ENCODE measurements around the gene KIF9.

The KIF9 gene

GRCh38 chr3:47238017-47238416 lies 44.6 kb downstream of the KIF9 start:
- H3K79me2 ChIP-seq (ENCODE audit: insufficient read depth, low read length) = no peaks in the 10 kb centered on the region
- H3K9ac ChIP-seq (ENCODE audit: low read depth, low read length, poor library complexity, severe bottlenecking) = no peak overlapping the region
- H3K9me2 ChIP-seq (replicated peaks; ENCODE audit: low read depth, low read length) = no peaks in the 10 kb centered on the region
- no peaks in the 10 kb centered on the region for H3K36me3 ChIP-seq (ENCODE audit: insufficient read depth, low read length)
- no peaks in the 10 kb centered on the region for H3K27me3 ChIP-seq (ENCODE audit: insufficient read depth, low read length, poor library complexity, severe bottlenecking)
- no peak overlapping the region for H3K4me3 ChIP-seq (ENCODE audit: low read length, poor library complexity, severe bottlenecking)
- no peaks in the 10 kb centered on the region for H3K4me1 ChIP-seq (ENCODE audit: insufficient read depth, low read length, poor library complexity, severe bottlenecking)
- no peaks in the 10 kb centered on the region for H4K20me1 ChIP-seq (ENCODE audit: insufficient read depth, low read length, poor library complexity, severe bottlenecking)
- H3K9me3 ChIP-seq (ENCODE audit: insufficient read depth, low read depth, low read length) = no peaks in the 10 kb centered on the region
- no peak overlapping the region for H3K4me2 ChIP-seq (ENCODE audit: low read depth, low read length, poor library complexity, severe bottlenecking)
- no peak overlapping the region for H2AFZ ChIP-seq (ENCODE audit: low read length)
- no peaks in the 10 kb centered on the region for H3F3A ChIP-seq (ENCODE audit: low read depth)
- TF ChIP-seq, protein P1, sequence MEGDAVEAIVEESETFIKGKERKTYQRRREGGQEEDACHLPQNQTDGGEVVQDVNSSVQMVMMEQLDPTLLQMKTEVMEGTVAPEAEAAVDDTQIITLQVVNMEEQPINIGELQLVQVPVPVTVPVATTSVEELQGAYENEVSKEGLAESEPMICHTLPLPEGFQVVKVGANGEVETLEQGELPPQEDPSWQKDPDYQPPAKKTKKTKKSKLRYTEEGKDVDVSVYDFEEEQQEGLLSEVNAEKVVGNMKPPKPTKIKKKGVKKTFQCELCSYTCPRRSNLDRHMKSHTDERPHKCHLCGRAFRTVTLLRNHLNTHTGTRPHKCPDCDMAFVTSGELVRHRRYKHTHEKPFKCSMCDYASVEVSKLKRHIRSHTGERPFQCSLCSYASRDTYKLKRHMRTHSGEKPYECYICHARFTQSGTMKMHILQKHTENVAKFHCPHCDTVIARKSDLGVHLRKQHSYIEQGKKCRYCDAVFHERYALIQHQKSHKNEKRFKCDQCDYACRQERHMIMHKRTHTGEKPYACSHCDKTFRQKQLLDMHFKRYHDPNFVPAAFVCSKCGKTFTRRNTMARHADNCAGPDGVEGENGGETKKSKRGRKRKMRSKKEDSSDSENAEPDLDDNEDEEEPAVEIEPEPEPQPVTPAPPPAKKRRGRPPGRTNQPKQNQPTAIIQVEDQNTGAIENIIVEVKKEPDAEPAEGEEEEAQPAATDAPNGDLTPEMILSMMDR (conservative IDR thresholded peaks at IDR 0.05; ENCODE audit: low read length) = no peak
- no peak for TF ChIP-seq EZH2phosphoT487 (IDR thresholded peaks at IDR 0.05; ENCODE audit: borderline replicate concordance)

GRCh38 chr3:47228088-47228487 lies 54.5 kb downstream of the KIF9 start:
- Histone ChIP-seq H3K27me3 (ENCODE audit: insufficient read depth, low read length, poor library complexity, severe bottlenecking) (no peaks in the 10 kb centered on the region), H3K9me2 (replicated peaks; ENCODE audit: low read depth, low read length) (no peaks in the 10 kb centered on the region), H3K9ac (ENCODE audit: low read depth, low read length, poor library complexity, severe bottlenecking) (no peak overlapping the region), H3K36me3 (ENCODE audit: insufficient read depth, low read length) (no peaks in the 10 kb centered on the region), H3F3A (ENCODE audit: low read depth) (no peaks in the 10 kb centered on the region), H3K4me3 (ENCODE audit: low read length, poor library complexity, severe bottlenecking) (no peak overlapping the region), H3K79me2 (ENCODE audit: insufficient read depth, low read length) (no peaks in the 10 kb centered on the region), H4K20me1 (ENCODE audit: insufficient read depth, low read length, poor library complexity, severe bottlenecking) (no peaks in the 10 kb centered on the region), H3K4me2 (ENCODE audit: low read depth, low read length, poor library complexity, severe bottlenecking) (no peak overlapping the region), H2AFZ (ENCODE audit: low read length) (peak overlapping the region; percentile 42; the same call in 1 of the 2 replicates), H3K9me3 (ENCODE audit: insufficient read depth, low read depth, low read length) (no peaks in the 10 kb centered on the region), H3K4me1 (ENCODE audit: insufficient read depth, low read length, poor library complexity, severe bottlenecking) (no peaks in the 10 kb centered on the region)
- no peak for TF ChIP-seq EZH2phosphoT487 (IDR thresholded peaks at IDR 0.05; ENCODE audit: borderline replicate concordance)
- TF ChIP-seq, protein P1 (conservative IDR thresholded peaks at IDR 0.05; ENCODE audit: low read length) = no peak

DNA sequence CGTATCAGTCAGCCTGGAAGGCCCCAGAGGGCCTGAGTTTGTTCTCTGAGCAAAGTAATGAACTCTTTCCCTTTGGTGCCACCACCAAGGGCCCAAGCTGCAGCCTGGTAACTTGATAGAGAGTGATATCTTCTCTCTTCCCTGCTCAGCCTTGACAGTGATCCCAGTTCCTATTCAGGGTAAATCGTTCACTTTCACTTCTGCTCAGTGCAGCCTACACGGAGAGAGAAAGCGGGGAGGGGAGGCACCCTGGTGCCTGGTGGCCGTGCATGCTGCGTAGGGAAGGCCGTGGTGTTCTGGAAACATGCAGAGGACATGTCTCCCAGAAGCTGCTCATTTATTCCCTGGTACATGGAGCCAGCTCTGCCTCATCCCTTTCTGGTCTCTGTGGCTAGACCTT lies 54.9 kb downstream of the KIF9 start:
- Histone ChIP-seq H3K9ac (ENCODE audit: low read depth, low read length, poor library complexity, severe bottlenecking) (no peak overlapping the region), H3K9me3 (ENCODE audit: insufficient read depth, low read depth, low read length) (no peaks in the 10 kb centered on the region), H2AFZ (ENCODE audit: low read length) (no peak overlapping the region)

More for the DNA sequence above, 54.9 kb downstream of the KIF9 start:
- no peaks in the 10 kb centered on the region for H3K36me3 ChIP-seq (ENCODE audit: insufficient read depth, low read length)
- no peaks in the 10 kb centered on the region for H3K4me1 ChIP-seq (ENCODE audit: insufficient read depth, low read length, poor library complexity, severe bottlenecking)
- no peaks in the 10 kb centered on the region for H3K27me3 ChIP-seq (ENCODE audit: insufficient read depth, low read length, poor library complexity, severe bottlenecking)
- H4K20me1 ChIP-seq (ENCODE audit: insufficient read depth, low read length, poor library complexity, severe bottlenecking) = no peaks in the 10 kb centered on the region
- H3K79me2 ChIP-seq (ENCODE audit: insufficient read depth, low read length) = no peaks in the 10 kb centered on the region
- H3K4me2 ChIP-seq (ENCODE audit: low read depth, low read length, poor library complexity, severe bottlenecking) = no peak overlapping the region
- no peak overlapping the region for H3K4me3 ChIP-seq (ENCODE audit: low read length, poor library complexity, severe bottlenecking)
- no peaks in the 10 kb centered on the region for H3F3A ChIP-seq (ENCODE audit: low read depth)
- H3K9me2 ChIP-seq (replicated peaks; ENCODE audit: low read depth, low read length) = no peaks in the 10 kb centered on the region
- no peak for TF ChIP-seq EZH2phosphoT487 (IDR thresholded peaks at IDR 0.05; ENCODE audit: borderline replicate concordance)
- TF ChIP-seq, protein P1 (conservative IDR thresholded peaks at IDR 0.05; ENCODE audit: low read length) = no peak
